AG08396 (cell line): ENCODE data around the gene TMEM151A.

Experiments used
- DNase-seq: peaks from one replicate; pipeline ENCODE4 v3.0.0; 2012; ENCODE audit warnings: low spot score, mixed read lengths

Gene TMEM151A

GRCh38 chr11:66283461-66284105 is 8.1 kb upstream of the TMEM151A start:
- no peak for DNase-seq

- DNase-seq, result no peak
Observed at GRCh38 chr11:66284526-66285078, 7.1 kb upstream of the TMEM151A start.

DNA sequence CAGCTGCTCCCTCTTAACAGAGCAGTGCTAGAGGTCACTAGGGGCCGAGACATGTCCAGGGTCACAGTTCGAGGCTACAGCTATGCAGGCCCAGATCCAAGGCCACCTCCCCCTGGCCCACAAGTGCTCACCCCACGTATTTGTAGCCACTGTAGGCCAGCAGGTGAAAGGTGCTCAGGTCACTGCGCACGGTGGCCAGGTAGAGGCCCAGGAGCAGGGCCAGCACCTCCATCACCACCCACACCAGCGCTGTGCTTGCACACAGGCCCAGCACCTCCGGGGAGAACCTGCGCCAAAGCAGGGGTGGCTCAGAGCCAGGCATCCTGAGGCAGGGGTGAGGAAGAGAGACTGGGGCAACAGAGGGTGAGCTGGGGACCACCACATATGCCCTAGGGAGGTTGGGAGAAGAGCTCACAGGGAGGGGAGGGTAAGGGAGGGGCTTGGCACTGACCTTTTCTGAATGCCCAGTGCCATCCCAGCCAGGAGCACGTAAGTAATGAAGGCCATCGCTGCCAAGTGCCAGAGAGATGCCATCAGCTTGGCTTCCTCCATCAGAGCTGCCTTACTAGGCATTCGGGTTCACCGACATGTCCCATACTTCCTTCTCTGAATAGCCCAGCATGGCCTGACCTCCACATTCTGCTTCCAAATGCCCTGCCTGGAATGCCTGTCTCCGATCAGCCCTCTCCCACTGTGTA is 6.3 kb upstream of the TMEM151A start:
- no peak for DNase-seq

DNA sequence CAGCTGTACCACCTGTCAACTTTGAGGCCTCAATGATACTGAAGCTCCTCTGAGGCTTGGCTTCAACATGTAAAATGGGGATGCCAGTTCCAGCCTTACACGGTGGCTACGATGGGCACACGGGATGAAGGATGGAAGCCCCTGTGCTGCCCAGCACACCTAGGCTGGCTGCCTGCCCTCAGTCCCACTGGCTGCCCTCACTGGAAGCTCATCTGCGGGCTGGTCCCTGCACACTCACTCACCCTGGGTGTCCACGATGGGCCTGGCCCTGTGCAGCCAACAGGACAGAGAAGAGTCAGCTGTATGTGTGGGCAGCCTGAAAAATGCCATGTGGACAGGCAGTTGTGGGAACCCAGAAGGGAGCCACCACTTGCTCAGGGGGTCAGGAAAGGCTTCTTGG is 5.0 kb upstream of the TMEM151A start:
- no peak for DNase-seq

GRCh38 chr11:66287211-66287888 is 4.3 kb upstream of the TMEM151A start:
- DNase-seq, result no peak

DNA sequence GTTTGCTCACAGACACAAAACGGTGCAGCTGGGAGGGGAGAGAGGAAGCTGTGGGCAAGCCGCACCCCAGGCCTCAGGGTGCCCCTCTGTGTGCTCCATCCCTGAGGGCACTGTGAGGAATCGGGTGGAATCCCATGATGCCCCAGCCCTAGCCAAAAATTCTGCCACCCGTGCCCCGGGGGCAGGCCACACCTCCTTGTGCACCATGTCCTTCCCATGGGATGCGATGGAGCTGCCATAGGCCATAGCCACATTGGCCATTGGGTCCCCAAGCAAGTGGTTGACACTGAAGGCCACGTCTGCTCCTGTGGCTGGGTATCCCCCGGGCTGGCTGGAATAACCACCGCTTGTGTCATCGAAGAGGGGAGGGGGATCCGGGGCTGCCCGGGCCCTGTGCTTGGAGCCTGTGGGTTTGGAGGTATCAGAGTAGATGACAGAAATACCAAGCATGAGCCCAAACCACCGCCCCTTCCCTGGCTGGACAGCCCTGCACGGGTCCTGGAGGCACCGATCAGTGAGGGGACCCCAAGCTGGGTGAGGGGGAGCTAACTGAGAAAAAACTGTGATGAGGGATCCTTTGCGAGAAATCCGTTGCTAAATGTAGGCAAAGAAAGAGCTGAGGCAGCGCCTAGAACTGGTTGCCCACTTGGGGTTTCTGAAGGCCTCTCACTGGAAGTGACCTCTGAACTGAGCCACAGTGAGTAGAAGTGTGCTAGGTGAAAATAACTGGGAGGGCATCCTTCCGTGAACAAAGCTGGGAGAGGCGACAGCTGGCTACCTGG is 3.6 kb upstream of the TMEM151A start:
- no peak for DNase-seq

DNA sequence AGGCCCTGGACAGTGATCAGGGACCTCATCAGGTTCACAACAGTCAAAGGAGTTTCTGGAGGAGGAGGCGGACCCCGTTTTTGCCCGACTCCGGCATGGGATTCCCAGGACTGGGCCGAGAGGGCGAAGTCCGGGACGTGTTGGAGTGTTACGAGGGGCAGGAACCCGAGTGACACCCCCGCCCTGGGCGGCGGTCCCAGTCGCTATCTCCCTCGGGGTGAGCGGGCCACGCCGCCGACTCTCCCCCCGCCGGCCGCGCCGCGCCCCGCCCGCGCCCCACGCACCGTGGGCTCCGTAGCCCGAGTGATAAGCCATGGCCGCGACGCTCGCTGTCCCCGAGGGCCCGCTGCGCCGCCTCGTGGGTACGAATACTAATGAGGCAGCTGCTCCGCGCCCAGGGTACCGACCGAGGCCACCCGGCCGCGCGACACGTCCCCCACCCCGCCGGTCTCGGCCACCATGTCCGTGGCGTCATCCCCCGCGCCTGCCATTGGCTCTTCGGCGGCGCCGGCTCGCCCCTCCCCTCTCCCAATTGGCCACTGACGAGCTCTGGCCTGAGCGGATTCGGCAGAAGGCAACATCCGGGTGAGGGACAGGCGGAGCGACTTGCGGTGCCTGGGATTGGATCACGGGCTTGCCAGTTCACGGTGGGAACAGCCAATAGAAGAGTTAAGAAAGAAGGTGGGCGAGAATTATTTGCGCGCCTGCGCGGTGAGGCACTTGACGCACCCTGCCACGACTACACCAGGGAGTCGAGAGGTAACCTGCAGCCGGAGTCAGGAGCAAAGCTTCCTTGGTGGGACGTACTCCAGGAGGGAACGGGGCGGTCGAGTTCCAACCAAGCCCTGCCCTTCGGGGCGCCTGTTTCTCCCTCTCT is 2.8 kb upstream of the TMEM151A start, which contains the start of gene YIF1A:
Gene YIF1A, minus strand, starts transcription at position 473 of the 877 bp plus-strand sequence. Its CDS starts 158 bp downstream, at position 315.
- peak; percentile 100 for DNase-seq

- peak; percentile 85 for DNase-seq
Observed at GRCh38 chr11:66289548-66290329, 2.0 kb upstream of the TMEM151A start.

- DNase-seq, result no peak
Observed at GRCh38 chr11:66290330-66290621, 1.4 kb upstream of the TMEM151A start.

GRCh38 chr11:66291303-66291705 is 390 bp upstream of the TMEM151A start:
- DNase-seq, result no peak

DNA sequence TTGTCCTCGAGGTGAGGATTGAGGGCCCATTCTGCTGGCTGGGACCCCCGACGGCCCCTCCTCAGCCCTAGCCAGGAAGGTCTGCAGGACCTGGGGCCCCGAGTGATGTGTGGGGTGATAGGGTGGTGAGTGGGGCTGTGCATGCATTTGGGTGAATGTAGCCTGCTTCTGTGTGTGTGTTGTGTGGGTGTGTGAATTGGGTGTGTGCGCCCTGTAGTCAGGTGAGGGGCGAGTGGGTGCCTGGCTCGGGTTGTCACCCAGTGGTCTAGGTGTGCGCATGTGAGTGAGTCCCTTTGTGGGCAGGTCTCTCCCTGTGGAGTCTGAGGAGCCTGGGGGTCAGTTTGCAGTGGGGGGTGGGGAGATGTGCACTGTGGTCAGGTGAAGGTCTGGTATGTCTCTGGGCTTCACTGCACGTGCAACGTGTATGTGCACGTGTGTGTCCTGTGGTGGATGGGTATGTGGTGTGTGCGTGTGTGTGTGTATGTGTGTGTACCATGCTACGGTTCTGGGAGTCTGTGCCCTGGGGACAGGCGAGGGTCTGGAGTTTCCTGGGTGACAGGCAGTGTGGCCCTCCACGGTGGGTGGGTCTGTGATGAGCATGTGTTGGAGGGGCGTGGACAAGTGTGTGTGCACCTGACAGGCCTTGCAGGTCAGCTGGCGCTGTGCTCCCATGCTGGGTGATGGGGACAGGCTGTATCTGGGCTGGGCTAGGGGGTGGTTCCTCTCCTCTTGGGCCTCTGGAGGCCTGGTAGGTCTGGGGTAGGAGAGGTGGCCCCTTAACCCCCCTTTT is 1.0 kb downstream of the TMEM151A start:
- DNase-seq, result no peak

DNA sequence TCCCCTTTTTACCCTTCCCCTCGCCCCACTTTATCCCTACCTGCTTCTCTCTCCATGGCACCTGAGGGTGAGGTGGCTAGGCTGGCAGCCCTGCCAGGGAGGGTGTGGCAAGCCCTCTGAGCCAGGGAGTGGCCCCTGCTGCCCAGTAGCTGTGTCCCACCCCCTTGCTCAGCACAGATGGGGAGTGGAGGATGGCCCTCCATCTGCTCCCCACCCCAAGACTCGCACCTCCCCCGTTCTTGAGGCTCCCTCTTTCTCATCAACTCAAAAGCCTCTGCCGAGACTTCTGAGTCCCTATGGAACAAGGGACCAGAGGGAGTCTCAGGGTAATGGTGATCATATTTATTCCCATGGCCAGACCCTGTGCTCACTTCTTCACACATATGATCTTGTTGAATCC is 1.7 kb downstream of the TMEM151A start:
- no peak for DNase-seq

DNA sequence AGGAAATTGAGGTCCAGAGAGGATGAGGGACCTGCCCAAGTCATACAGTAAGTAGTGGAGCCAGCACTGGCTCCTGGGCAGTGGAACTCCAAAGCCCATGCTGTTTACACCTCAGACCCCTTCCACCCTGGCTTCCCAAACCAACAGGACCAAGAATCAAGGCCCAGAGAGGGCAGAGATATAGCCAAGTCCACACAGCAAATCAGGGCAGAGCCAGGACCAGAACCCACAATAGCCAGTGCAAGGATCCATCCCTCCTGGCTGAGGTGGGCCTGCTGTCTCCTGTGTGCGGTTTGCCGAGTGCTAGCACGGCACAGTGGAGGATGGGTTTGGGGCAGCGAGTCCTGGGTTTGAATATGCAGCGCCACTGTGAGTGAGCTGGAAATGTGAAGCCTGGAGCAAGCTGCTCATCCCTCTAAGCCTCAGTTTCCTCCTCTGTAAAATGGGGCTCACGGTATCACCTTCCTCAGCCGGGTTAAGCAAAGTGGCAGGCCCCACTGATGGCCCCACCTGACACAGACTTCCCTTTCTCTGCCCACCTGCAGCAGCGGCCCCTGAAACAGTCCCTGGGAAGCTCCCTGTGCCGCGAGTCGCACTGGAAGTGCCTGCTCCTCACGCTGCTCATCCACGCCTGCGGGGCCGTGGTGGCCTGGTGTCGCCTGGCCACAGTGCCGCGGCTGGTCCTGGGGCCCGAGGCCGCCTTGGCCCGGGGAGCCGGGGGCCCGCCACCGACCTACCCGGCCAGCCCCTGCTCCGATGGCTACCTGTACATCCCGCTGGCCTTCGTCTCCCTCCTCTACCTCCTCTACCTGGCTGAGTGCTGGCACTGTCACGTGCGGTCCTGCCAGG is 2.3 kb downstream of the TMEM151A start:
- no peak for DNase-seq

- DNase-seq, result no peak
Observed at GRCh38 chr11:66294626-66295620, 3.2 kb downstream of the TMEM151A start.

DNA sequence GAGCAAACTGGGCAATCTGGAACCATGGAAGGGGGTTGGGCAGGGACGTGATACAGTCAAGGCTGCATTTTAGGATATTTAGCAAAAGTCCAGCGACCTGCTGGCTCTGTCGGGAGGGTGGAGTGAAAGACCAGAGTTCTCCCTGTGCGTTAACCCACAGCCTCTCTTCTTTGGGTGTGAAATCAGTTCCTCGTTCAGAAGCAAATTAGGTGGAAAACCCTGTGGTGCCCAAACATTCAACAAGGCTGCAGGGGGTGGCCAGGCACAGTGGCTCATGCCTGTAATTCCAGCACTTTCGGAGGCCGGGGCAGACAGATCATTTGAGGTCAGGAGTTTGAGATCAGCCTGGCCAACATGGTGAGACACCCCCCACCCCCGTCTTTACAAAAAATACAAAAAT is 5.9 kb downstream of the TMEM151A start:
- no peak for DNase-seq

GRCh38 chr11:66299186-66299585 is 7.5 kb downstream of the TMEM151A start:
- no peak for DNase-seq

DNA sequence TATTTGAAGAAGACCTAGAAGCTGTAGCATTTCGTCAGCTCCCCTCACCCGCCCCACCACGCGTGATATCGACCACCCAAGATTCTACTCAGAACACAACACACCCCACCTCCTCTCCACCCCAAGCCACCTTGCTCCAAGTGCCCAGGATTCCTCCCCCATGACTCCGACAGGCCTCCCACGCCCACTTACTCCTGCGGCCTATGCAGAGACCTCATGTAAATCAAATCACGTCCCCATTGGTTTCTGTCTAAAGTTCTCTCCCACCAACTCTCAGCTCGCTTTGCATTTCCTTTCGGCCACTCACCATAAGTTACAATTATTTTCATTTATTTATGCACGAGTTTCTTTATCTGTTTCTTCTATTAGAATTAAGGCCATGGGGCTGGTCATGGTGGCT is 11.0 kb downstream of the TMEM151A start:
- no peak for DNase-seq
